TTC549 (cell line): ENCODE measurements around the gene BCDIN3D.
"Not testable (repeated sequence)": the region's sequence is repeated elsewhere in the genome, so short reads cannot be mapped to it uniquely, and the experiment has no call there.

Experiments
- FAIRE-seq: peaks from 2 replicates; lab custom pipeline; 2012; peaks lifted over from hg19 to GRCh38; lab: Jason Lieb, UNC

The BCDIN3D gene

GRCh38 chr12:49855890-49856289, 13.0 kb upstream of the BCDIN3D start:
- not testable (repeated sequence) for FAIRE-seq

DNA sequence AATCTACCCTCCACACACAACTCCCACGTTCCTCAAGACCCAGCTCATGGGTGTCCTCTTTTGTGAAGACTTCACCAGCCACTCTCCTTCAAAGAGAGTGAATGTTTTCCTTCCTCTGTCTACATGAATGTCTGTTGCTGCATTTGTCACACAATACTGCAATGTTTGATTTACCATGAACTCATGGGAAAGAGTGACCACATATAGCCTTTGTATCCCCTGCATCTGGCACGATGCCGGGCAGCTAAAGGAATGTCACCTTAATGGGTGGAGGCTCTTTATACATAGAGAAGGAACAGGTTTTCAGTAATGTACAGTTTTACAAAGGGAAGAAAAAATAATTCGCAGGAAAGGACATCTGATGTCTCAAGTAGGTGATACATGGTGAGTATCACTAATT, 12.1 kb upstream of the BCDIN3D start:
- FAIRE-seq: no peak

GRCh38 chr12:49853671-49854070, 10.8 kb upstream of the BCDIN3D start:
- FAIRE-seq: no peak

DNA sequence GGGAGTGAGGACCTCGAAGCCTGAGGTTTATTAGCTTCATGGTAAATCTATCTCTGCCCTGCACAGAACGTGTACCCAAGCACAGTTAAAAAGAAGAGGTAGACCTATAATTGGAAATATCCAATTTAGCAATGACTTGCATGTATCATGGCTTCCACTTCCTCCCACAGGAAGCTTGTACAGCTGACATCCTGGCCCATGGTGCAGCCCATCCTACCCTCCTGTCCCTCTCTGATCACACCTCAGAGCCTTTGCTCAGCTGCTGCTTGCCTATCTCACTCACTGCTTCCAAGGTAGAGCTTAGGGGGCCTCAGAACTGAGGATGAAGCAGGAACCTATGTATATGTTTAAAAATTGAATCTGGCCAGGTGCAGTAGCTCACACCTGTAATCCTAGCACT, 4.3 kb upstream of the BCDIN3D start:
- no peak for FAIRE-seq

DNA sequence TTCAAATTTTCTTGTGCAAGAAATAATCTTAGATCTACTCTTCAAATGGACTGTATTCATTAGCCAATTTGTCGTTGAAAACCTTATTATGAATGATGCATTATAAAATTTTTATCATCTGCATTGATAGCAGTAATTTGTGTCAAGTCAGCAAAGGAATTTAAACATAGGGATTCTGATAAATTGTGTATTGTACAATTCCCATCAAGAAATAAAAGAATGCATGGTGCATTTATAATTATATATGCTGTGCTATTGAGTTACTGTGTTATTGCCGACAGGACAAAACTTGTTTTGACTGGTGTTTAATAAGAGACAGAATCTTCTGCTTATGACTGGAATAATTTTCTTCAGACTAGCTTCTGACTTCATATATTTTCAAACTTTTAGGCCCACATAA, 3.1 kb upstream of the BCDIN3D start:
- FAIRE-seq: no peak

DNA sequence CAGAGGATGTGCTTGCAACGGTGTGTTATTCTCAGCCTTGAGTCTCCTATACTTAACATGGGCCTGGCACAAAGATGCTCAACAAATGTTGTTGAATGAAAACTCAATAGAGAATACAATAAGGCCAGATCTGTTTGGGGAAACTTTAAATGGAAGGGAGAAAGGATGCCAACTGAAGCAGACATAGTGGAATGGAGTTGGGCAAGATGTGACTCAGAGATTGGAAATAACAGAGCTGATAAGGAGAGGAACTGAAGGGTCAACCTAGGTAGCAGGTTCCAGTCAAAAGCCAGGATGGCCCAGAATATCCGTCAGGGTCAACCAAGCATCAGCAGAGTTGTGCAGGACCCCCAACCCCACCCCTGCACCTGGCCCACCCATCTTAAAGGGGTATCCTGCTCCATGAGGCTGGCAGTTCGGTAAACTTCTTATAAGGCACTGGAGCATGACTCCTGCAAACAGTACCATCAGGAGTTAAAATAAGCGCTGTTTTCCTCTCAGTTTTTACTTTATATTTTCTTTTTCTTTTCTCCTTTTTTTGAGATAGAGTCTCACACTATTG, 1.1 kb upstream of the BCDIN3D start:
- FAIRE-seq: no peak

DNA sequence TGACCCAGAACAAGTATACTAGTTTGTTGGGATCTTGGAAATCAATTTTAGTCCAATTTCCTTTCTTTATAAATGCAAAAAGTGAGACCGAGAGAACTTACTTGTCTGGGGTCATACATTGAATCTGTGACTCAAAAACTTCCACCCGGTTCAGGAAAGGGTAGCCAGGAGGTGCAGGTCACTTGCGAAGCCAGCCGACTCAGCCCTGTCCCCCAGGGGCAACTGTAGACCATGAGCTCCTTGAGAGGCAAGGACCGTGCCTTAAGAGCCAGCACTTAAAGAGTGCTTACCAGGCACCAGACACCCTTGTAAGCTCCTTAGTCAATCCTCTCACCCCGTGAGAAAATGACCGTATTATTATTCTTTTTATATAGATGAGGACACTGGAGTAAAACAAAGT, 505 bp upstream of the BCDIN3D start:
- no peak for FAIRE-seq

DNA sequence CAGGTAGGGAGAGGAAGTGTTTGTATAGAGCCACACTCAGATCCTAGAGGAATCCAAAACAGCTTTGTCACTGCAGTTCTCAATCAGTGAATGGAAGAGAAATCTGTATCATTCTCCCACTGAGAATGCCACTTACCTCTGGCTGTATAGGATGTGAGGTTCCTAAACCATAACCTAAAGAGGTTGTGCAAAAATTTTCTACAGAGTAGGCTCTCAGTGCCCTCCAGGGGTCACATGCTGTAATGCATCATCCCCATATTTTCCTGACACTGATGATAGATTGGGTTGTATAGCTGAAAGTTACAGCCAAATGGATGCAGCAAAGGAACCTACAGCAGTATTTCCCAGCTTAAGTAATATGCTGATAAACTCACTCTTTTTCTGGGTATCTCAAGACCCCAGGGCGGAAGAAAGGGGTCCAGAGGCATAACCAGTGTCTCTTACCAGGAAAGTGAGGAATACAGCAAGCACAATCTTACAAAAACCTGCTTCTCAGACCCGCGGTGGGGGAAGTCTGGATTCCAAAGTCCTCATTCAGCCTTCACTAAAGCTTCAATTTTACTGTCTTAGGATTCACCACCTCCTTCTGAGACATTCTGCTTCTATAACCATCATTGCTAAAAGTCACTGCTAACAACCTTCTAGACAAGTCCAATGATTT, 3.8 kb downstream of the BCDIN3D start:
- no peak for FAIRE-seq

- no peak for FAIRE-seq
These were observed 10.0 kb downstream of the BCDIN3D start for GRCh38 chr12:49832836-49833421.

DNA sequence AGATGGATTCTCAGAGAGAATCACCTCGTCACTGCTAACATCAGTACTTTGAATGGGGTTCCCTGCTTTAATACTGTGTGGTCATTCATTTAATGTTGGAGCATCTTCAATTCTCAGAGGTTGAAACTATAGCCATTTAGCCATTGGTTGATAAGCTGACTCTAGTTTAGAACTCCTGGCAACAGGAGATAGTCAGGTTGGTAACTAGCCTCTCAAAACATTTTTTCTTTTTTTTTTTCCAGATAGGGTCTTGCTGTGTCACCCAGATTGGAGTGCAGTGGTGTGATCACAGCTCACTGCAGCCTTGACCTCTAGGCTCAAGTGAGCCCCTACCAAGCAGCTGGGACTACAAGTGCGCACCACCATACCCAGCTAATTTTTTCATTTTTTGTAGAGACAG, 11.2 kb downstream of the BCDIN3D start:
- no peak for FAIRE-seq

GRCh38 chr12:49828133-49829091, 14.5 kb downstream of the BCDIN3D start, which contains the start of gene NCKAP5L:
Gene NCKAP5L (minus strand): TSS chr12:49828413. CDS start chr12:49804044, 24,369 bp downstream.
- FAIRE-seq: no peak

DNA sequence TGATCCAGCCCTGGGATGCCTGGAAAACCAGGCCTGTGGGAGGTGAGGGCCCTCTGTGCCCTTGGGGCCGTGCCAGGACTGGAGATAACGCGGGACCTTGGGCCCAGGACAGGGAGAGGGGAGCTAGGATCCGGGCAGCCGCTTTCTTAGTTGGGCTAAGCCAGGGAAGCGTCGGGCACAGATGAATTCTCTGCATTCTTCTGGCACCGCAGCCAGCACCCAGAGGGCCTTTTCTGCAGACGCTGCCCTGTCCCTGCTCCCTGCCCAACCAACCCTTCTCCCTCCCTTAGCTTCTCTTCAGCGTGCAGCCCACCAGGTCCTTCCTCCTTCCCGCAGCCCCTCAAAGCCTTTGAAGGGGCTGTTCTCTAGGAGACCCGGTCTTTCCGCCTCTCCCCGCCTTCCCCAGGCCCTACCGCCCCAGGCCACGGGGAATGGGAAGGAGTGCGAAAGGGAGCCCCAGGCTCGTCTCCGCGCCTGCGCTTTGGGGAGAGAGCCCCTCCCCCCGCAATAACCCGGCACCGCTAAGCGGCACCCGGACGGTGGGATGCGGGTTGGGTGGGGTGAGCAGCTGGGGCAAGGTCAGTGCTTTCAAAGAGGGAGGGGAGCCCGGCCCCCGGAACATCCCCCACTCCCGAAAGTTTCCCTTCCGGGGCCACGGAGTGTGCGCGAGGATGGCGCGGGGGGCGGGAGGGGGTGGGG, 15.4 kb downstream of the BCDIN3D start:
- no peak for FAIRE-seq

GRCh38 chr12:49827051-49827400, 15.9 kb downstream of the BCDIN3D start:
- no peak for FAIRE-seq

DNA sequence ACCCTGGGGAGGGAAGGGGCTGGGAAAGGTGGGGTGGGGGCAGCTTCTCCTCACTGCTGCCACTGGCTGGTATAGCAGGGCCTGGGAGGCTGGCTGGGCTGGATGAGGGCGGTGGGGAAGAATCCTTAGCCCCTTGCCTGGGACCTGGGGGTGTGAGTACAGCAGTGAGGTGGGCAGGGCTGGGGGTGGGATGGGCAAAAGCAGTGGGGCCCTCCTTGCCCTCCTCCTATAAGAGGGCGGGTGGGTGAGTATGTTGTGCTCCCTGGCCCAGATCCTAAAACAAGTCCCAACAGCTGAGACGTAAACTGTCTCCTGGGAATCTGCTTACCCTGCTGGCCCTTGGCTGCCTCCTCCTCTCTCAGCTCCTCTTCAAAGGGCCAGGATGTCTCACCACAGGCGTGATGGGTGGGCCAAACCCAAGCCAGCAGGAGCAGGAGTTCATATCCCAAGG, 16.9 kb downstream of the BCDIN3D start:
- no peak for FAIRE-seq

- no peak for FAIRE-seq
These were observed 17.4 kb downstream of the BCDIN3D start for GRCh38 chr12:49825360-49825970.

- no peak for FAIRE-seq
These were observed 18.0 kb downstream of the BCDIN3D start for GRCh38 chr12:49824895-49825294.

DNA sequence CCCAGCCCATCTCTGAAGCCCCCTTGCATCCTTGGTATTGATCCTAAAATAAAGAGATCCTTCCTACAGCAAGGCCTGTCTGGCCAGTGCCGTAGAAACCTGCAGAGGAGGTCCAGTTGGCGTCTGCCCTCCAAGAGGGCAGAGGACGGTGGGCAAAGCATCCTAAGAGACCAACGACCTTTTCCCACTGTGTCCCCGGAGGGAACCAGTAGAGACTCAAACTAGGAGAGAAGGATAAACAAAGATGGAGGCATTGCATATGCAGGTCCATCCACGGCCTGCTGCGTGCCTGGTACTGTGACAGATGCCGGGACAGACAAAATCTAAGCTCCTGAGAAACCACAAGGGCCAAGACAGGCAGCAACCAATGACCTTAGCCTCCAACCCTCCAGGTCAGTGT, 18.5 kb downstream of the BCDIN3D start:
- no peak for FAIRE-seq

DNA sequence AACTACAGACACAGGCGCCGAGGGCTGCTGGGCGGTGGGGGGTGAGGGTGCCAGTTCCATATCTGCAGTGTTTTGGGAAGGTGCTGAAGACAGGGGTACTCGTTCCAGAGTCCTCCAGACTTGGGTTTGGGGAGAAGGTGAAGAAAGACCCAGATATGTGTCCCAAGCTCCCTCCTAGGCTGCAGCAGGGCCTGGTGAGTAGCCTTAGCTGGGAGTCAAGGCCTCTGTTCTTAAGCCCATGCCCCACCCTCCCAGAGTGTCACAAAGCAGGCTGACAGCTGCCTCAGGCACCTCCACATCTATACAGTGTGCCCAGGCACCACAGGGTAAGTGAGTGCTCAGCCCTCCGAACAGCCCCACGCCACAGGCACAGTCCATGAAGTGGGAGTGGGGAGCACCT, 19.0 kb downstream of the BCDIN3D start:
- no peak for FAIRE-seq

DNA sequence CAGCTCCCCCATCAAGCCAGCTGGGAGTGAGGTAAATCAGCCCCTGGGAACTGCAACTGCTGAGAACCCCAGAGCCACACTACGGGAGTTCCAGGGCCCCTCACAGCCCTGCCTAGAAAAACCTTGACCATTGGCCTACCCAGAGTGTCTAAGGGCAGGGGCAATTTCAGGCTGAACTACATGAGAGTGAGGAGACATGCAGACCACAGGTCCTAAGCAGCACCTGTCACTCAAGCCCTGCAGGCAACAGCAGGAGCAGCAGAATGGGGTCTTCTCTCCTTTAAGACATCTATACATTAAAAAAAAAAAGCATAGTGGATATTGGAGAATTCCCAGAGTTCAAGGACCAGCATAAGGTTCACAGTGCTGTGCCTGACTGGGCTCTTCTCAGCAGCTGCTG, 19.6 kb downstream of the BCDIN3D start:
- FAIRE-seq: no peak

DNA sequence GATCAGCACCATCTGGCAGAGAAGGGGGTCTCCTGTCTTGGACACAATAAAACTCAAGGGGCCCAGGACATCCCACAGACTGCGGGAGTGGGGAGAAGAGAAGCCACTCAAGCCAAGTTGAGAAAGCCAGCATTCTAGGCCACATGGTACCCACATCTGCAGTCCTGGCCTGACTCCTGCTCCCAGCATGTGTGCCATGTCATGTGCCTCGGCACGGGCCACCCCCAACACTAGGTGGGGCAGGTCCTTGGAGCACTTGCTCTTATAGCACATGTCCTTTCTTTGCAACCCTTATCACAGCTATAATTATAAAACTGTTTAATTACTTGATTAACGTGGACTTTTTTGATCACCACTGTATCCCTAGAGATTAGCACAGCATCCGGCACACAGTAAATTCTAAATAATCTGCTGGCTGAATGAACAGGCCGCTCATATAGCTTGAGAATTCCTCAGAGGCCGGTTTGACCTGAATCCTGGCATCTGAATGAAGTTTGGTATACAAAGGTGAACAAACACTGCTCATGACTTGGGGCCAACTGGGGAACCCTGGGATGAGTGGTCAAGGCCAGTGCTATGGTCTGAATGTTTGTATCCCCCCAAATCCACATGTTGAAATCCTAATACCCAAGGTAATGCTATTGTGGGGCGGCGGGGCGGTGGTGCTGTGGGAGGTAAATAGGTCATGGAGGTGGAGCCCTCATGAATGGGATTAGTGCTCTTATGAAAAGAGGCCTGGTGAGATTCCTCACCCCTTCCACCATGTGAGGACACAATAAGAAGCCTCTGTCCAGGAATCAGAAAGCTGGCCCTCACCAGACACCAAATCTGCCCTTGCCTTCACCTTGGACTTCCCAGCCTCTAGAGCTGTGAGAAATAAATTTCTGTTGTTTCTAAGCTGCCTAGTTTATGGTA, 21.3 kb downstream of the BCDIN3D start:
- FAIRE-seq: no peak

DNA sequence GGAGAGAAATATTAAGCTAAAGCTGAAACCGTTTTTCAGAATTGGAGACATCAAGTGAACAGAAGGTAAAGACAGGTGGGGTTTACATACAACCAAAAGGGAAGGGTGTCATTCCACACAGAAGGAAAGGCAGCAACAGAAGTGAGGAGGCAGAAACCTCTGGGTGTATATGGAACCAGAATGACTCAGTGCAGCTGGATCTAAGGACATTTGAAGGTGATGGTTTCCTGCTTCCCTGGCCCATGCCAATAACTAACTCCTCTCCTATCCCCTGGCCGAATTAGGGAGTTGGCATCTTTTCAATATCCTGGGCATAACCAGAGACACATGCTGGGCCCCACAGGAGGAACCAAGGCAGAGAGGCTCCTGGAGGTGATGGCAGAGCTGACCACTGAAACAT, 23.1 kb downstream of the BCDIN3D start:
- no peak for FAIRE-seq
